ENCODE results near the gene ARFRP1. TPM values are rescaled to one million over a fixed set of nuclear protein-coding genes. Genes with fewer than 3 reads are reported as not detected.

Gene ARFRP1
- total RNA-seq, 1 experiment from 2014 or later = 65.4 TPM

- intact Hi-C loops (cut with micrococcal nuclease) = no loop called here
- peaks cover 31% of the 10 kb centered on the region for H3K36me3 Mint-ChIP-seq (ENCODE audit: insufficient read depth, unreplicated experiment)
- no TSS peak for BruUV-seq (replicated peaks)
- H3K4me1 Mint-ChIP-seq (ENCODE audit: insufficient read depth, unreplicated experiment) = no peaks in the 10 kb centered on the region
- CTCF ChIA-PET = interaction anchor here (0.6 kb wide), 1 partner anchor 82 kb away, joined by 6 read pairs; no protein-coding TSS in a partner anchor
- no peak for TF ChIP-seq CTCF (IDR thresholded peaks at IDR 0.05; ENCODE audit: unreplicated experiment)
- no peak overlapping the region for H3K4me3 Mint-ChIP-seq (ENCODE audit: unreplicated experiment)
- H3K27ac Mint-ChIP-seq (ENCODE audit: low read depth, unreplicated experiment) = no peak overlapping the region
- POLR2A ChIA-PET = interaction anchor here (0.6 to 3.6 kb wide), 6 partner anchors 13 to 126 kb away, joined by 3 to 79 read pairs (median 4); partner anchors contain the start of genes ARFRP1, RTEL1 and ZGPAT
- no peaks in the 10 kb centered on the region for H3K9me3 Mint-ChIP-seq (ENCODE audit: unreplicated experiment)
- no peaks in the 10 kb centered on the region for H3K27me3 Mint-ChIP-seq (ENCODE audit: insufficient read depth, unreplicated experiment)
- DNase-seq (ENCODE audit: unreplicated experiment) = no peak
Observed at GRCh38 chr20:63738687-63739129, 30.9 kb upstream of the ARFRP1 start.

GRCh38 chr20:63737945-63738686 lies 30.3 kb upstream of the ARFRP1 start:
- Mint-ChIP-seq H3K27me3 (ENCODE audit: insufficient read depth, unreplicated experiment) (no peaks in the 10 kb centered on the region), H3K4me1 (ENCODE audit: insufficient read depth, unreplicated experiment) (no peaks in the 10 kb centered on the region), H3K36me3 (ENCODE audit: insufficient read depth, unreplicated experiment) (peaks cover 25% of the 10 kb centered on the region), H3K27ac (ENCODE audit: low read depth, unreplicated experiment) (no peak overlapping the region), H3K9me3 (ENCODE audit: unreplicated experiment) (no peaks in the 10 kb centered on the region), H3K4me3 (ENCODE audit: unreplicated experiment) (no peak overlapping the region)
- intact Hi-C loops (cut with micrococcal nuclease) = no loop called here
- no peak for TF ChIP-seq CTCF (IDR thresholded peaks at IDR 0.05; ENCODE audit: unreplicated experiment)
- no peak for DNase-seq (ENCODE audit: unreplicated experiment)
- no TSS peak for BruUV-seq (replicated peaks)
- CTCF ChIA-PET = no interaction called here
- POLR2A ChIA-PET = interaction anchor here (1.4 to 3.6 kb wide), 2 partner anchors 27 to 31 kb away, joined by 4 to 79 read pairs; partner anchors contain the start of genes ARFRP1 and ZGPAT

- H3K27ac Mint-ChIP-seq (ENCODE audit: low read depth, unreplicated experiment) = no peak overlapping the region
- H3K4me1 Mint-ChIP-seq (ENCODE audit: insufficient read depth, unreplicated experiment) = no peaks in the 10 kb centered on the region
- CTCF ChIA-PET = no interaction called here
- no peaks in the 10 kb centered on the region for H3K9me3 Mint-ChIP-seq (ENCODE audit: unreplicated experiment)
- POLR2A ChIA-PET = interaction anchor here (0.6 kb wide), 1 partner anchor 8 kb away, joined by 3 read pairs; no protein-coding TSS in a partner anchor
- intact Hi-C loops (cut with micrococcal nuclease) = no loop called here
- DNase-seq (ENCODE audit: unreplicated experiment) = no peak
- BruUV-seq (replicated peaks) = no TSS peak
- H3K27me3 Mint-ChIP-seq (ENCODE audit: insufficient read depth, unreplicated experiment) = no peaks in the 10 kb centered on the region
- H3K4me3 Mint-ChIP-seq (ENCODE audit: unreplicated experiment) = no peak overlapping the region
- no peak for TF ChIP-seq CTCF (IDR thresholded peaks at IDR 0.05; ENCODE audit: unreplicated experiment)
- H3K36me3 Mint-ChIP-seq (ENCODE audit: insufficient read depth, unreplicated experiment) = peaks cover 25% of the 10 kb centered on the region
Observed at GRCh38 chr20:63737695-63737944, 29.8 kb upstream of the ARFRP1 start.

GRCh38 chr20:63736893-63737694 lies 29.3 kb upstream of the ARFRP1 start:
- DNase-seq (ENCODE audit: unreplicated experiment) = no peak
- ChIA-PET CTCF (interaction anchor here (0.6 to 1.1 kb wide), 2 partner anchors 30 to 46 kb away, joined by 3 to 4 read pairs; no protein-coding TSS in a partner anchor), POLR2A (interaction anchor here (0.6 to 1.0 kb wide), 3 partner anchors 8 to 50 kb away, joined by 3 to 11 read pairs (median 4); partner anchors contain the start of genes ARFRP1 and ZGPAT)
- Mint-ChIP-seq H3K27ac (ENCODE audit: low read depth, unreplicated experiment) (no peak overlapping the region), H3K4me1 (ENCODE audit: insufficient read depth, unreplicated experiment) (no peaks in the 10 kb centered on the region), H3K27me3 (ENCODE audit: insufficient read depth, unreplicated experiment) (no peaks in the 10 kb centered on the region), H3K9me3 (ENCODE audit: unreplicated experiment) (no peaks in the 10 kb centered on the region), H3K36me3 (ENCODE audit: insufficient read depth, unreplicated experiment) (peaks cover 25% of the 10 kb centered on the region), H3K4me3 (ENCODE audit: unreplicated experiment) (no peak overlapping the region)
- no peak for TF ChIP-seq CTCF (IDR thresholded peaks at IDR 0.05; ENCODE audit: unreplicated experiment)
- intact Hi-C loops (cut with micrococcal nuclease) = no loop called here
- no TSS peak for BruUV-seq (replicated peaks)

Data from MCF 10A (cell line).